Activated naive CD8-positive, alpha-beta T cell (primary cell): ENCODE results near the gene LKAAEAR1.

Source experiments
- H3K27ac Mint-ChIP-seq: one replicate; pipeline ENCODE4 v1.8.0; 2021; ENCODE audit warnings: mixed read lengths
- H3K27me3 Mint-ChIP-seq: one replicate; pipeline ENCODE4 v1.8.0; 2021; ENCODE audit warnings: mixed read lengths
- H3K36me3 Mint-ChIP-seq: one replicate; pipeline ENCODE4 v1.8.0; 2021; ENCODE audit warnings: mixed read lengths
- H3K4me1 Mint-ChIP-seq: one replicate; pipeline ENCODE4 v1.8.0; 2021; ENCODE audit warnings: low read depth, mixed read lengths
- H3K4me3 Mint-ChIP-seq: one replicate; pipeline ENCODE4 v1.8.0; 2021; ENCODE audit warnings: mild to moderate bottlenecking, mixed read lengths
- H3K9me3 Mint-ChIP-seq: one replicate; pipeline ENCODE4 v1.8.0; 2021; ENCODE audit warnings: low read depth, mixed read lengths

LKAAEAR1 gene

GRCh38 chr20:64114356-64114971 lies 30.3 kb upstream of the LKAAEAR1 start:
- H3K4me1 Mint-ChIP-seq: no peaks in the 10 kb centered on the region
- H3K27me3 Mint-ChIP-seq: no peaks in the 10 kb centered on the region
- no peak overlapping the region for H3K27ac Mint-ChIP-seq
- H3K9me3 Mint-ChIP-seq: no peaks in the 10 kb centered on the region
- H3K36me3 Mint-ChIP-seq: no peaks in the 10 kb centered on the region
- no peak overlapping the region for H3K4me3 Mint-ChIP-seq

DNA sequence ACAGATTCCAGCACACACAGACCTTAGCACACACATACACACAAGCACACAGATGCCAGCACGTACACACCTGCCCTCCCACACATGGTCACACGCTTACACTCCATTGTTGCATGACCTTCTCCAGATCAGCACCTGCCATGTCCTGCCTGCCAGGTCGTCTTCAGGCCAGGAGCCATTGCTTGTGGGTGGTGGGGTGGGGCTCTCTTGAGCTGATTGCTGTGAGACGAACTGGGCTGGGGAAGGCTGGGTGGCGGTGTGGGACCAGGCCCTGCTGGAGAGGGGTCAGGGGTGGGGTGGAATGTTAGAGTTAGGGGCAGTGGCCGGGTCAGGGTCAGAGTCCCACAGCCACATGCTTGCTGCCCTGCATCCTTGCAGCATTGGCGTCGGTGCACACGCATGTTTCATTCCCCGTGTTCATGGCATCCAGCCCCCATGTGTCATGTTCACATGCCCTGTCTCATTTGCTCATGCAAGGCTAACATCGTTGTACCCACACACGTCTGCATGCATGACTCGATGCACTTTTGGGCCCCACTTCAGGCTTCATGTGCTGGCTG lies 29.7 kb upstream of the LKAAEAR1 start:
- Mint-ChIP-seq H3K9me3 (no peaks in the 10 kb centered on the region), H3K4me3 (no peak overlapping the region), H3K27me3 (no peaks in the 10 kb centered on the region), H3K36me3 (no peaks in the 10 kb centered on the region), H3K27ac (no peak overlapping the region), H3K4me1 (no peaks in the 10 kb centered on the region)

GRCh38 chr20:64113444-64113775 lies 29.2 kb upstream of the LKAAEAR1 start:
- no peak overlapping the region for H3K4me3 Mint-ChIP-seq
- H3K36me3 Mint-ChIP-seq: no peaks in the 10 kb centered on the region
- no peak overlapping the region for H3K27ac Mint-ChIP-seq
- no peaks in the 10 kb centered on the region for H3K27me3 Mint-ChIP-seq
- H3K9me3 Mint-ChIP-seq: no peaks in the 10 kb centered on the region
- no peaks in the 10 kb centered on the region for H3K4me1 Mint-ChIP-seq

DNA sequence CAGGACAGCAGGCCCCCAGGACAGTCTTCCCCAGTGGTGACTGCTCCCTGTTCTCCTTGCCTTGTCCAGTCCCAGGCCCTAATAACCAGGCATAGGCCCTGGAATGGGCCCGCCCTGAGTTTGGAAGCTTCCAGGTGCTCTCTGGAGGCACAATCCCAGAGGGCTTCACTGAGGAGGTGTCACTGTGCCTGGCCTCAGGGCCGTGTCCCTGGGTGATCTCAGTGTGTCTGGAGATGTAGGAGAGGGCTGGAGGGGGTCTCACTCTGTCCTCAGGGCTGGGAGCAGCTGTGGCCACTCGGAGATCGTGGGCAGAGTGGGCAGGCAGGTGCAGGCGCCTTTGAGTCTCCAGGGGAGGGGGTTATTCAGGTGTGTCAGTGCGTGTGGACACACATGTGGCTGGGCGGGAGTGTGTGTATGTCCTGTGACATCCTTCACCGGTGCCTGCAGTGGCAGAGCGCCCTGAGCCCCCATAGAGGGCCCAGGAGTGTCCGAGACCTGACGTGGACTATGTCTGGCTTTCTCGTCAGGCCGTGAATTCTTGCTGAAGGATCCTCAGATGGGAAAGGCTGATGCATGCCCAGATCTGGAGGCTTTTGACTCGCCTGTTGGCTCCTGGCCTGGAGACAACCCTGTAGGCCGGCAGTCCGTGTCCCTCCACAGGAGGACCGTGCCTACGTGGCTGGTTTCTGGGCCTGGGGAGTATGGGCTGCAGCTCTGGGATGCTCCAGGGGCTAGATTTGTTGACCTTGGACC lies 28.7 kb upstream of the LKAAEAR1 start:
- Mint-ChIP-seq H3K36me3 (no peaks in the 10 kb centered on the region), H3K4me3 (no peak overlapping the region), H3K9me3 (no peaks in the 10 kb centered on the region), H3K27ac (no peak overlapping the region), H3K27me3 (no peaks in the 10 kb centered on the region), H3K4me1 (no peaks in the 10 kb centered on the region)

DNA sequence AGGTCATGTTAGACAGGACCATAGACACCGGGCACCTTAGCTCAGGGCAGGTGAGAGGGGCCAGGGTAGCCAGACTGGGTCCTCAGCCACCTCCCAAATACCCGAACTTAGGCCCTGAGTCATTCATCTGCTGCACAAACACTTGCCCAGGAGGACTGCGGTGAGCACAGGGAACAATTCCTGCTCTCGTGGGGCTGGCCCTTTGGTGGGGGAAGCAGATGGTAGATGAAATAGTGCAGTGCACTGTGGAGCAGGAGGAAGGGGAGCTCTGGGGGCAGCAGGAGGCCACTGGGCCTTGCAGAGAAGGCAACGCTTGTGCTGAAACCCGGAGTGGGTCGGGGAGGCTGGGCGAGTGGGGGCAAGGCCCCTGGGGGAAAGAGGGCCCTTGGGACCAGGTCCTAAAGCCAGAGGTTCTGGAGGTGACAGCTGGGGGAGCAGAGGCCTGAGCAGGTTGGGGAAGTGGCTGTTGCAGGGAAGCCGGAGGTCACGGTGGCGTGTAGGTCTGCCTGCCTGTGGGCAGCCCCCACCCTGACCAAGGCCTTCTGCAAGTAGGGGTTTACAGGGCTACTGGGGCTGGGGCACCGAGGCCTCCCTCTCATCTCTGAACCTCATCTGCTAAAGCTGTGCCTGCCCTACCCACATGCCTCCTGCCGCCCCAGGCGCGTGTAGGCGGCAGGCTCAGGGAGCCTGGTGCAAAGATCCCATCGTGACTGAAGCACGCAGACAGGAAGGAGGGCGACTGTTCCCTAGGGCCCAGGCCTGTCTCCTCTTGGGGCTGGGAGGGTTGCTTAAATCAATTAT lies 27.8 kb upstream of the LKAAEAR1 start:
- no peak overlapping the region for H3K4me3 Mint-ChIP-seq
- no peaks in the 10 kb centered on the region for H3K9me3 Mint-ChIP-seq
- H3K4me1 Mint-ChIP-seq: peaks cover 2% of the 10 kb centered on the region
- no peaks in the 10 kb centered on the region for H3K27me3 Mint-ChIP-seq
- no peaks in the 10 kb centered on the region for H3K36me3 Mint-ChIP-seq
- no peak overlapping the region for H3K27ac Mint-ChIP-seq

GRCh38 chr20:64110411-64111068 lies 26.3 kb upstream of the LKAAEAR1 start:
- no peaks in the 10 kb centered on the region for H3K36me3 Mint-ChIP-seq
- H3K27me3 Mint-ChIP-seq: no peaks in the 10 kb centered on the region
- peaks cover 2% of the 10 kb centered on the region for H3K4me1 Mint-ChIP-seq
- no peak overlapping the region for H3K4me3 Mint-ChIP-seq
- no peak overlapping the region for H3K27ac Mint-ChIP-seq
- no peaks in the 10 kb centered on the region for H3K9me3 Mint-ChIP-seq

GRCh38 chr20:64109831-64110391 lies 25.7 kb upstream of the LKAAEAR1 start:
- H3K4me1 Mint-ChIP-seq: peaks cover 2% of the 10 kb centered on the region
- H3K27ac Mint-ChIP-seq: no peak overlapping the region
- no peaks in the 10 kb centered on the region for H3K36me3 Mint-ChIP-seq
- H3K9me3 Mint-ChIP-seq: no peaks in the 10 kb centered on the region
- no peaks in the 10 kb centered on the region for H3K27me3 Mint-ChIP-seq
- no peak overlapping the region for H3K4me3 Mint-ChIP-seq

DNA sequence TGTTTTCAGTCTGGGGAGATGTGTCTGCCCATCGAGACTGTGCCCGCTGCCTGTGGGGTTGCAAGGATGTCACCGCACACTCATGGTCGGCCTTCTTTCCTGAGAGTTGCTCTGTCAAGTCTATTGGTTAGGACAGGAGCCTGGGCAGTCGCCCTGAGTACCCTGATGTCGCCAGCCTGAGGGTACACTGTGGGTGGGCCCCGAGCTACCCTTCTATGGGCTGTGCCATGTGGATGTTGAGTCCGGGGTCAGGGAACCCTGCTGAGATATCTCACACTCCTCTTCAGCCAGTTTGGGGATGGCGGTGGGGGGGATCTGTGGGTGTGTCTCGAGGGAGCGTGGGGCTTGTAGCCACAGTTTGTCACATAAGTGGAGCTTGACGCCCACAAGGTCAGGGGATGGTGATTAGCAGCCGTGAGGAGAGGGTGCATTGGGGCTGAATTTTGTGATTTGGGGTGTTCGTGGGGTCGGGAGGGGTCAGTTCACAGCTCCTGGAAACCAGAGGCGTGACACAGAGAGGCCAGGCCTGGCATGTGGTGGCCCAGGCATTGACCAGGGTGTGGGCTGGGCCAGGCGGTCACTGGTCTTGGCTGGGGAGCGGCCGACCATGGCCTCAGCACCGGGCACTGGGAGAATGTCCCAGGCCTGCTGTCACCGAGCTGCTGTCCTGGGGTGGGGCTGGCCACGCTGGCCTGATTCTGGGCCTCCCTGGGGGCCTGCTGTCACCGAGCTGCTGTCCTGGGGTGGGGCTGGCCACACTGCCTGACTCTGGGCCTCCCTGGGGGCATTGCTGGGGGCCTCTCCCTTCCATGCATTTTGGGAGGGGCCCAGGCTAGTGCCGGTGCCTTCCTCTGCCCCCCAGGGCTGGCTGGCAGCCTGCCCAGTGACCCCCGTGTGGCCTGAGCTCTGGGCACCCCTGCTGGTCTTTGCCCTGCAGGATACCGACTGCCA lies 24.8 kb upstream of the LKAAEAR1 start:
- H3K27ac Mint-ChIP-seq: no peak overlapping the region
- H3K27me3 Mint-ChIP-seq: no peaks in the 10 kb centered on the region
- H3K9me3 Mint-ChIP-seq: no peaks in the 10 kb centered on the region
- no peaks in the 10 kb centered on the region for H3K36me3 Mint-ChIP-seq
- H3K4me3 Mint-ChIP-seq: no peak overlapping the region
- H3K4me1 Mint-ChIP-seq: peaks cover 2% of the 10 kb centered on the region

DNA sequence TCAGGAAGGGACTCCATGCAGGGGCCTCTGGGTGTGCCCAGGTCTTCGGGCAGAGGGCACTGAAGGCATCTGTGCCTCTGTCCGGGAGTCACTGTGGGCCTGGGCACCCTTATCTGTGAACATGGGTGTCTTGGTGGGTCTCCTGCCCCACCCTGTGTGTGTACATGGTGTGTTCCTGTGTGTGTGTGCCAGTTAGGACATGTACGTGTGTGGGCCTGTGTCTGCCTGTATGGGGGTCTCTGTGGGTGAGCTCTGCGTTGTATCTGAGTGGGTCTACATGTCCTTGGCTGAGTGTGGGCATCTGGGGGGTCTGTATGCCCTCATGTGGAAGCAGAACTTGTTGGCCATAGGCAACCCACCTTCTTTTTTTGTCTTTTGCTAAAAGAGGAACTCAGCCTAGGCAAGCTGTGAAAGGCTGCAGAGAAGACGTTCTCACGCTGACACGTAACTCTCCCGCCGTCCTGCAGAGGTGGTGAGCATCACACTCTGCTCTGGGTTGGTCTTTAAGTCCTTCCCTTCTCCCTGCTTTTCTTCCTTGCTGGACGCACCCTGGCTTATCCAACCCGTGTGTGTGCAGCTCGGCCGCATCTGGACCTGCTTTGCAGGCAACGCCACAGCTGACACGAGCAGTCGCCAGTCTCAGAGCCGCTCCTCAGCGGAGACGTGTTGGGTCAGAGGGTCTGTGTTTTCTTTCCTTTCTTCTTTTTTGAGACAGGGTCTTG lies 23.7 kb upstream of the LKAAEAR1 start:
- Mint-ChIP-seq H3K4me1 (peaks cover 2% of the 10 kb centered on the region), H3K9me3 (no peaks in the 10 kb centered on the region), H3K36me3 (no peaks in the 10 kb centered on the region), H3K4me3 (no peak overlapping the region), H3K27me3 (peaks cover 2% of the 10 kb centered on the region), H3K27ac (no peak overlapping the region)

GRCh38 chr20:64106981-64107735 lies 23.0 kb upstream of the LKAAEAR1 start, which contains the start of gene NPBWR2:
Gene NPBWR2, minus strand, starts transcription at chr20:64107565. Its CDS starts 734 bp downstream, at chr20:64106831.
- no peaks in the 10 kb centered on the region for H3K36me3 Mint-ChIP-seq
- no peak within 1 kb of the TSS for H3K27ac Mint-ChIP-seq
- H3K4me1 Mint-ChIP-seq: peaks cover 5% of the 10 kb centered on the region
- H3K27me3 Mint-ChIP-seq: peaks cover 4% of the 10 kb centered on the region
- no peak within 1 kb of the TSS for H3K4me3 Mint-ChIP-seq
- H3K9me3 Mint-ChIP-seq: no peaks in the 10 kb centered on the region

GRCh38 chr20:64106435-64106961 lies 22.3 kb upstream of the LKAAEAR1 start:
- Mint-ChIP-seq H3K27ac (no peak overlapping the region), H3K27me3 (peaks cover 4% of the 10 kb centered on the region), H3K9me3 (no peaks in the 10 kb centered on the region), H3K36me3 (no peaks in the 10 kb centered on the region), H3K4me1 (peaks cover 6% of the 10 kb centered on the region), H3K4me3 (no peak overlapping the region)

GRCh38 chr20:64105846-64106434 lies 21.7 kb upstream of the LKAAEAR1 start:
- H3K9me3 Mint-ChIP-seq: no peaks in the 10 kb centered on the region
- H3K27me3 Mint-ChIP-seq: peaks cover 6% of the 10 kb centered on the region
- H3K27ac Mint-ChIP-seq: no peak overlapping the region
- peaks cover 10% of the 10 kb centered on the region for H3K4me1 Mint-ChIP-seq
- H3K36me3 Mint-ChIP-seq: no peaks in the 10 kb centered on the region
- no peak overlapping the region for H3K4me3 Mint-ChIP-seq
